Activated B cell treated with CpG ODN at 0.5 μM for 24 hours (primary cell): ENCODE results near the gene CAMTA1. TPM values are rescaled to one million over a fixed set of nuclear protein-coding genes. Genes with fewer than 3 reads are reported as not detected.

ENCODE experiments used
- ATAC-seq: fragments of 200-7000 bp; cut with Tn5 transposase; one replicate; pipeline ENCODE4 v1.10.0; 2021; ENCODE audit warnings: low read depth, mild to moderate bottlenecking, moderate library complexity
- CTCF ChIA-PET: fragments of 350-600 bp; sonication (Branson Sonifier 250); formaldehyde crosslinking; loops from one replicate; lab custom pipeline; 2021; ENCODE audit warnings: antibody characterized with exemption; lab: Charles Lee
- POLR2A ChIA-PET: fragments of 350-600 bp; sonication (Branson Sonifier 250); formaldehyde crosslinking; loops from one replicate; lab custom pipeline; 2021; ENCODE audit warnings: antibody characterized with exemption; lab: Charles Lee
- DNase-seq: peaks from one replicate; pipeline ENCODE4 v3.0.0; 2022
- H3K27ac Mint-ChIP-seq: one replicate; pipeline ENCODE4 v1.8.0; 2020; ENCODE audit warnings: mixed read lengths
- H3K27me3 Mint-ChIP-seq: one replicate; pipeline ENCODE4 v1.8.0; 2021; ENCODE audit warnings: mixed read lengths
- H3K36me3 Mint-ChIP-seq: one replicate; pipeline ENCODE4 v1.8.0; 2021; ENCODE audit warnings: low read depth, mixed read lengths
- H3K4me1 Mint-ChIP-seq: one replicate; pipeline ENCODE4 v1.8.0; 2021; ENCODE audit warnings: mixed read lengths
- H3K4me3 Mint-ChIP-seq: one replicate; pipeline ENCODE4 v1.8.0; 2020; ENCODE audit warnings: mild to moderate bottlenecking, mixed read lengths
- H3K9me3 Mint-ChIP-seq: one replicate; pipeline ENCODE4 v1.8.0; 2020; ENCODE audit warnings: mixed read lengths
- intact Hi-C: fragments of 100-400 bp; cut with micrococcal nuclease; formaldehyde crosslinking; loops from one replicate; pipeline ENCODE4 v1.15.1; 2024
- total RNA-seq: library from RNA; stranded (reverse); gene quantifications from 2 replicates; pipeline ENCODE4 v1.2.3, GENCODE V29; 2022
- TF ChIP-seq, protein P1 (sequence below): fragments of 200-600 bp; IDR thresholded peaks from one replicate; pipeline ENCODE4 v1.8.0; 2022; ENCODE audit warnings: antibody characterized with exemption, mild to moderate bottlenecking

CAMTA1 gene
- total RNA-seq, 1 donor from 2014 or later = 49.8 TPM

DNA sequence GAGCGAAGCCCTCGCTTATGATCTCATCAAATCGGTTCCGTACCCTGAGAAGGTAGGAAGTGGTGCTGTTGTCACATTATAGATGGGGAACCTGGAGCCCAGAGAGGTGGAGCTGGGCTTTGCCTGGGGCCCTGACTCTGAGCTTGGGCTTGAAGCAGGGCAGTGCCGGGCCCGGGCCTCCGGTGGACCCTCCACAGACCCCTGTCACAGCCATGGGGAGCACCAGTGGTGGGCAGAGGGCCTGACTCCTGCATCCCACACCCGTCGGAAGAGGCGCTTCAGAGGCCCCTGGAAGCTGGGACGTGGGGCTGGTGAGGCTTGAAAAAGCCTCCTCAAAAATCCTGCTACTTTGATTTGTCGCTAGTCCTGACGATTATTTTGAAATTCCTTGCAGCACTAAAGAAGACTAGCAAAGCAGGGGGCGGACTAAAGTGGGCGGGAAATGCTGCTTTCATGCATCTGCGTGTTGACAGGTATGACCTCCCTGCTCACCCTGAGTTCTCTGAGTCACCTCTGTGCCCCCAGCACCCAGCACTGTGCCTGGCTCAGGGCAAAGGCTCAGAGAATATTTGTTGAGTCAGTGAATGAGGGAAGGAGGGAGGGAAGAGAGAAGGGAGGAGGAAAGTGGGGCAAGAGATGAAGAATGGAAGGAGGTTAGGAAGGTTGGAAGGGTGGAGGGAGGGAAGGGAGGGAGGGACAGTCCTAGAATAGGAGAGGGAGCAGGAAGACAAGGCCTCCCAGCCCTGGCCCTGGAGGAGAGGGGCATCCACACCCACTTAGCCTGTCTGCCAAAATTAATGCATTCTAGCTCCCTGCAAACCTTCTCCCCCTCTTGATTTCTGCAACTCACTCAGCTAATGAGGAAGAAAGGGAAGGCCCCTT is 723.0 kb downstream of the CAMTA1 start:
- H3K27ac Mint-ChIP-seq = no peak overlapping the region
- H3K27me3 Mint-ChIP-seq = peaks cover 3% of the 10 kb centered on the region
- H3K9me3 Mint-ChIP-seq = no peaks in the 10 kb centered on the region
- no peaks in the 10 kb centered on the region for H3K4me1 Mint-ChIP-seq
- ChIA-PET POLR2A (no interaction called here), CTCF (no interaction called here)
- H3K4me3 Mint-ChIP-seq = no peak overlapping the region
- DNase-seq (no peak), ATAC-seq (no peak)
- TF ChIP-seq, protein P1, sequence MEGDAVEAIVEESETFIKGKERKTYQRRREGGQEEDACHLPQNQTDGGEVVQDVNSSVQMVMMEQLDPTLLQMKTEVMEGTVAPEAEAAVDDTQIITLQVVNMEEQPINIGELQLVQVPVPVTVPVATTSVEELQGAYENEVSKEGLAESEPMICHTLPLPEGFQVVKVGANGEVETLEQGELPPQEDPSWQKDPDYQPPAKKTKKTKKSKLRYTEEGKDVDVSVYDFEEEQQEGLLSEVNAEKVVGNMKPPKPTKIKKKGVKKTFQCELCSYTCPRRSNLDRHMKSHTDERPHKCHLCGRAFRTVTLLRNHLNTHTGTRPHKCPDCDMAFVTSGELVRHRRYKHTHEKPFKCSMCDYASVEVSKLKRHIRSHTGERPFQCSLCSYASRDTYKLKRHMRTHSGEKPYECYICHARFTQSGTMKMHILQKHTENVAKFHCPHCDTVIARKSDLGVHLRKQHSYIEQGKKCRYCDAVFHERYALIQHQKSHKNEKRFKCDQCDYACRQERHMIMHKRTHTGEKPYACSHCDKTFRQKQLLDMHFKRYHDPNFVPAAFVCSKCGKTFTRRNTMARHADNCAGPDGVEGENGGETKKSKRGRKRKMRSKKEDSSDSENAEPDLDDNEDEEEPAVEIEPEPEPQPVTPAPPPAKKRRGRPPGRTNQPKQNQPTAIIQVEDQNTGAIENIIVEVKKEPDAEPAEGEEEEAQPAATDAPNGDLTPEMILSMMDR = no peak
- no peaks in the 10 kb centered on the region for H3K36me3 Mint-ChIP-seq
- intact Hi-C loops = no loop called here

DNA sequence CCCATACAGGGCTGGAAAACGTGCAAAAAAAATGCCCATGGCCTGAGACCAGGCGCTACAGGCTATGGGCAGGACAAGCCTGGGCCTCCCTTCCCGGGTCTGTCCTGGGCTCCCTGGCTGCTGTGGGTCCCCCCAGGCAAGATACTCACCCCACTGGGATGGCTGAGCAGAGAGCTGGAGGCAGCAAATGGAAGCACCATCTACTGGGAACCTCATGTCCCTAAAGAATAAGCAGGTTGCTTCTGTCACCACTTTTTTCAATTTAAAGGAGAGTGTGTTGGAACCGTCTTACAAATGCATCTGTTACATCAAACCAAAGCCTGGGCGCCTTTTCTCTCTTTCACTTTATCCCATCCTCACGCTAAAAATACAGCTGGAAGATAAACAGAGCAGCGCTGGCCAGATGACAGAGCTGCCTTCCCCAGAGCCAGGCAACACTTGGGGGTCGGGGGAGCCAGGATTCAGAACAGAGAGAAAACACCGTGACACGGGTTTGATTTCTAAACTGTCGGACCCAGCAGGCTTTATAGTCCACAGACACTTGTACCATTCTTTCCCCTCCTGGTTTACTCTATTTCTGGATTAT is 723.8 kb downstream of the CAMTA1 start:
- TF ChIP-seq, protein P1 = no peak
- POLR2A ChIA-PET = no interaction called here
- Mint-ChIP-seq H3K36me3 (no peaks in the 10 kb centered on the region), H3K9me3 (no peaks in the 10 kb centered on the region), H3K4me3 (no peak overlapping the region), H3K4me1 (no peaks in the 10 kb centered on the region), H3K27ac (no peak overlapping the region), H3K27me3 (peaks cover 3% of the 10 kb centered on the region)
- CTCF ChIA-PET = no interaction called here
- intact Hi-C loops = no loop called here
- ATAC-seq = no peak
- no peak for DNase-seq

DNA sequence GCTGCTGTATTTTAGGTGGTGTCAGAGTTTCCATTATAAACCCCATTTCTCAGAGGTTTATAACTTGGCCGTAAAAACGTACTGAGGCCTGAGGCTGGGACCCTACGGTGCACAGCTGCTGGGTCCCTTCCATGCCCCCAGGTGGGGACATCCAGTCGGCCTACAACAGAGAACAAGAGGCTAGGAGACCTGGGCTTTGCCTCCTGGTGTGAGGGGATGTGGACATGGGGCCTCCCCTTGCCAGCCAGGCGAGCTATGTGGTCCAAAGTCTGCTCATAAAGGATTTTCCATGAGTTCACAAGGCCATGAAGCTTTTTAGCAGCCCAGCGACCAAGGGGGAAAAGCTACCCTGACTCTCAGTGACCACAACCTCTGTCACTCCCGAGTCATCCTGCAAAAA is 724.3 kb downstream of the CAMTA1 start:
- intact Hi-C loops = no loop called here
- DNase-seq (no peak), ATAC-seq (no peak)
- no peak overlapping the region for H3K27ac Mint-ChIP-seq
- ChIA-PET POLR2A (no interaction called here), CTCF (no interaction called here)
- H3K9me3 Mint-ChIP-seq = no peaks in the 10 kb centered on the region
- H3K36me3 Mint-ChIP-seq = no peaks in the 10 kb centered on the region
- no peak overlapping the region for H3K4me3 Mint-ChIP-seq
- peaks cover 3% of the 10 kb centered on the region for H3K27me3 Mint-ChIP-seq
- TF ChIP-seq, protein P1 = no peak
- H3K4me1 Mint-ChIP-seq = no peaks in the 10 kb centered on the region

DNA sequence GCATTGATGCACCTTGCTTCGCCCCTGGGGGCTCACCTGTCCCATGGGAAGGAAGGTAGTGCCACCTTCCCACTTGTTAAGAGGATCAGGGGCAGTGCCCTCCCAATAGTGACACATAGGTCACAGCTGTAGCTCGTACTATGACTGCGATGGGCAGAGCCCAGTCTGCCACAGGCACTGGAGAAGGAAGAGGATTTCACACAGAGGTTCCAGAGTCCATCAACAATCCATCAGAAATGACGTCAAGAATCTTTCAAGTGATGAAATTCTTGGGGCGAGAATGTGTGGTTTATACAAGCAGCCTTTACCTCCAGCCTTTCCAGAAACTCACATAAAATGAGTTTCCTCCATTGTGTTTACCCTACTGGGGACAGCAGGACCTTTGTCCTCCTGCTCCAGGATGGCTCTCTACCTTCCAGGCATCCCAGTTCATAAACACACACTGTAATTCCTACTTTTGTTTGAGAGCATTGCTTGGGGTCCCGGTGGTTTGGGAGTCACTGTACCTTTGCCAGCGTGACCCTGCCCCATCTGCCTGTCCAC is 725.2 kb downstream of the CAMTA1 start:
- ChIA-PET POLR2A (no interaction called here), CTCF (no interaction called here)
- Mint-ChIP-seq H3K27ac (no peak overlapping the region), H3K36me3 (no peaks in the 10 kb centered on the region), H3K27me3 (peaks cover 3% of the 10 kb centered on the region), H3K4me1 (no peaks in the 10 kb centered on the region), H3K9me3 (no peaks in the 10 kb centered on the region), H3K4me3 (no peak overlapping the region)
- intact Hi-C loops = no loop called here
- ATAC-seq = no peak
- no peak for DNase-seq
- TF ChIP-seq, protein P1 = no peak

DNA sequence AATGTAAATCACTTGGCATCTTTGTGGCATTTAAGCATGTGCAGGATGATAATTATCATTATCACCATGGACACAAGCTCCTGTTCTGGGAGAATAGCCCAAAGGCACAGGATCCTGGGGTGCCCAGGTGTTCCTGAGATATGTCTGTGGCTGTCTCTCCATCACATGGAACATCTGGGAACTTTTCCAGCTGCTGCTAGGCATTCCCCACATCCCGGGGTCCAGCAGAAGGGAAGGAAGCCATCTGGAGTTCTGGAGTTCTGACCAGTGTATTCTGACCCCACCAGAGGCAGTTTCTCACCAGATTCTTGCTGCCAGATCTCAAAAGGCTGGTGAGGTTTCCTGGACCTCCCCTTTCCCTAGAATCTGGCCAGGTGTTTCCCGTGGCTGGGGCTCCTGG is 726.1 kb downstream of the CAMTA1 start:
- H3K4me1 Mint-ChIP-seq = no peaks in the 10 kb centered on the region
- POLR2A ChIA-PET = no interaction called here
- no peaks in the 10 kb centered on the region for H3K9me3 Mint-ChIP-seq
- no peak overlapping the region for H3K27ac Mint-ChIP-seq
- TF ChIP-seq, protein P1 = no peak
- peaks cover 4% of the 10 kb centered on the region for H3K27me3 Mint-ChIP-seq
- intact Hi-C loops = no loop called here
- ATAC-seq (no peak), DNase-seq (no peak)
- H3K4me3 Mint-ChIP-seq = no peak overlapping the region
- H3K36me3 Mint-ChIP-seq = no peaks in the 10 kb centered on the region
- CTCF ChIA-PET = no interaction called here
